HG03280 (cell line): Measurements from ENCODE around the gene ZNF565.
"Not testable (repeated sequence)": the region's sequence is repeated elsewhere in the genome, so short reads cannot be mapped to it uniquely, and the experiment has no call there.

Source experiments
- ATAC-seq: cut with Tn5 transposase; IDR thresholded peaks from one replicate; pipeline ENCODE4 v1.9.1; 2021; ENCODE audit warnings: mild to moderate bottlenecking, moderate library complexity; ENCODE audit not compliant: unreplicated experiment

The ZNF565 gene

GRCh38 chr19:36152019-36152351, 62.5 kb downstream of the ZNF565 start:
- ATAC-seq: no peak

DNA sequence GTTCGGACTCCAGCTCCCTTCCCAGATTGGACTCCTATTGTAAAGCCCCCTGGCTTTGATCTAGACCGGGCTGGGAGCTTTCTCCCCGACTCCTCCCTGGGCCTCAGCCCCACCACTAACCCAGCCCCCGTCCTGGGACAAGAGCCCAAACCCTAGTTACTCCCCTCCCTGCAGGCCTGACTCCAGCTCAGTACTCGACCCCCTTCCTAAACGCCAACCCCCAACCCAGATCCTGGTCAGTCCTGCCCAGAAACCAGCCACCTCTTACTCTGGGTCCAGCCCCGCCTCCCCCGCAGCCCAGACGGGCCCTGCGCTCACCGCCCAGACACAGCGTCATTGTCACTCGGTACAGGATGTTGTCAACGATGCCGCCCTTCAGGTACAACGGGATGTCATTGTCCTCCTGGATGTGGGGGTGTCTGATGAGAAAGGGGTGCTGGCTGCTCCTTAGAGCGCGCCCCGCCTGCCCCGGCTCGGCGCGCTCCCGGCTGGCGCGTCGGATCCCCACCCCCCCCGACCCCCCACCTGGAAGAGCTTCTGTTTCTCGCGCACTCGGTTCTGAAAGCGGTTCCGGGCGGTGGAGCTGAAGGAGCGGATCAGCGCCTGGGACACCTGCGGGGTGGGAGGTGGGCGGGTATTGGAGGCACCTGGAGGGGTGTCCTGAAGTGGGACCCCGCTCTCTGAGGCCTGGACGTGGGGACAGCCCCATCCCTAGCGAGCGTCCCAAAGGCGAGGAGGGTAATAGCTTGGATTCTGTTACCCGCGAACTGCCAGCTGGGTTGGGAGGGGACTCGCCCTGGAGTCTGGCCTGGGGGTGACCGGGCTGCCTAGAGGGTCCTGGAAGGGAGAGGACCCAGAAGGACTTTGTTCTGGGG, 63.1 kb downstream of the ZNF565 start:
- no peak for ATAC-seq

DNA sequence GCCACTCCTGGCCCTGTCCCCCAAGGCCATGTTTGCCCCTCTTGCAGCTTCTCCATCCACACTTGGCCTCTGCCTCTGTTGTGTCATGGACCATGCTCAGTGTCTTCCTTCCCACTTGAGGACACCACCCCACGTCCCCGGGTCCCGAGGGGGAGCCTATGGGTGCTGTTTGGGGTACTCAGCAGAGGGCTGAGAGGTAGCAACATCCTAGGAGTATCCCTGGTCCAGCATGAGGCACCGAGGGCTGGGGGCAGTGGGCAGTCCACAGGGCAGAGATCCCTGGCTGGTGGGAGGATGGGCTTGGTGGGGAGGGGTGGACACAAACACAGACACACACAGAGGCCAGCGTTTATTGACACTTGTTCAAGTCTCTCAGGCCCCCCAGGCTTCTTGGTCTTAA, 63.9 kb downstream of the ZNF565 start:
- ATAC-seq: no peak

DNA sequence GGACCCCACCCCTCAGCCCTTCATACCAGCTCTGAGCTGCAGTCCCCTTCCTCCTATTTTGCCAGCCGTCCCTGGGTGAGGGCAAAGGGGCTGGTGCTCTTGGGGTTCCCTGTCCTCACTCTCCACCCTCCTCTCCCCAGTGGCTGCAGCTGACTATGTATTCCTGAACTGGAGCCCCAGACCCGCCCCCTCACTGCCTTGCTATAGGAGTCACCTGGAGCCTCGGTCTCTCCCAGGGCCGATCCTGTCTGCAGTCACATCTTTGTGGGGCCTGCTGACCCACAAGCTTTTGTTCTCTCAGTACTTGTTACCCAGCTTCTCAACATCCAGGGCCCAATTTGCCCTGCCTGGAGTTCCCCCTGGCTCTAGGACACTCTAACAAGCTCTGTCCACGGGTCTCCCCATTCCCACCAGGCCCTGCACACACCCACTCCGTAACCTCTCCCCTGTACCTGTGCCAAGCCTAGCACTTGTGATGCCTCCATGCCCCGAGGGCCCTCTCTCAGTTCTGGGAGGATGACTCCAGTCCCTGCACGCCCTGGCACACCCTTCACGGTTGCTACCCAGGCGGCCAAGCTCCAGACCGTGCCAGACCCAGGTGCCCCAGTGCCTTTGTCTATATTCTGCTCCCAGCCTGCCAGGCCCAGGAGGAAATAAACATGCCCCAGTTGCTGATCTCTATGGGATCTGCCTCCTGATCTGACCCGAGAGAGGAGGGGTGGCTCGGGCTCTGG, 64.6 kb downstream of the ZNF565 start:
- no peak for ATAC-seq

GRCh38 chr19:36144624-36145023, 69.8 kb downstream of the ZNF565 start:
- no peak for ATAC-seq

GRCh38 chr19:36142496-36142895, 72.0 kb downstream of the ZNF565 start:
- ATAC-seq: no peak

DNA sequence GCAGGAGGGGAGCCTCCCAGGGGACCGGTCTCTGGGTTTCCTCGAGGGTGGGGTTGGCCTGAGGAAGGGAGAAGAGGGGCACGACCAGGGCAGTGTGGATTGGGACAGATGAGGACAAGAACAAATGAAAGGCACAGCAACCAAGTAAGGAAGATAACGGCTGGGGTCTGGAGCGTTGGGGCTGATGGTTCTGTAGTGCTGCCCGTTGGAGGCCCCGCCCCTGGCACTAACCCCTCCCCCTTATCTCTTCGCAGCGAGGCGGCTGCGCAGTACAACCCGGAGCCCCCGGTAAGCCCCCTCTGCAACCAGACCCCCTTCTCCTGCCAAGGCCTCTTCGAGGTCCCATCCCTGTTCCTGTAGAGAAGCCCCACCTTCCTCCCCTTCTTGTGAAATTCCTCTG, 72.4 kb downstream of the ZNF565 start:
- ATAC-seq: no peak

- ATAC-seq: peak; percentile 65
Measured at GRCh38 chr19:36141039-36141927, 73.2 kb downstream of the ZNF565 start.

DNA sequence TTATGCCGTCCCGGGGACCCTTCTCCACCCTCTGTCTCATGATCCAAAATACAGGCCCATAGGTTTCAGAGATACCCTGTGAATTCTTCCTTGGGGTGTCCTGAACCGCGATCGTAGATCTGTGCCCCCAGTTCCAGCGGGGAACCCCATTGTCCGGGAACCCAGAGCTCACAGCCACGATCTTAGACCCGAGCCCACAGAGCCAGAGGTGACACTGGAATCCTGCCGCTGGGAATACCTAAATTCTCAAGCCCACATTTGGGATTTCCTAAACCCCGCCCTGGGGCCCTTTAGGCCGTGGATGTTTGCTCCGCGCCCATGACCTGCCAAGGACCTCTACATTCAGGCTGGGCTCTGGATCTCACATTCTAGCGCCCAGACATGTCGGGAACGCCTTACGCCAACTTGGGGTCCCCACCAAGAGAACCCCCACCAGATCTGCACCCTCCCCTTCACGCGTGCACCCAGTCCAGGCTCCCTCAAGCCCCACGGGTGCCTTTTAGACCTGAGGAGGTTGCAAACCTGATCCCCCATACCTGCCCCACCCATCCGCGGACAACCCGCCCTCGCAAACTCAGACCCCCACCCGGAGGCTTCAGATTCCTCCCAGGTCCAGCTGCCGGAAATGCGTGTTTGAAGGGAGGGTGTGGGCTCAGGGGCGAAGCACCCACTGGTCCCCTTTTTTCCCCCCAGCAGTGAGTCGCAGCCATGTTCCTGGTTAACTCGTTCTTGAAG, 74.0 kb downstream of the ZNF565 start:
- peak; percentile 9 for ATAC-seq

GRCh38 chr19:36139473-36140303, 74.8 kb downstream of the ZNF565 start, which contains the start of gene CAPNS1:
Gene CAPNS1 (plus strand): TSS chr19:36140066. CDS start chr19:36141012, 946 bp downstream.
- ATAC-seq: peak; percentile 81

GRCh38 chr19:36139120-36139472, 75.4 kb downstream of the ZNF565 start:
- ATAC-seq: no peak

- ATAC-seq: no peak
Measured at GRCh38 chr19:36136964-36137686, 77.3 kb downstream of the ZNF565 start.

DNA sequence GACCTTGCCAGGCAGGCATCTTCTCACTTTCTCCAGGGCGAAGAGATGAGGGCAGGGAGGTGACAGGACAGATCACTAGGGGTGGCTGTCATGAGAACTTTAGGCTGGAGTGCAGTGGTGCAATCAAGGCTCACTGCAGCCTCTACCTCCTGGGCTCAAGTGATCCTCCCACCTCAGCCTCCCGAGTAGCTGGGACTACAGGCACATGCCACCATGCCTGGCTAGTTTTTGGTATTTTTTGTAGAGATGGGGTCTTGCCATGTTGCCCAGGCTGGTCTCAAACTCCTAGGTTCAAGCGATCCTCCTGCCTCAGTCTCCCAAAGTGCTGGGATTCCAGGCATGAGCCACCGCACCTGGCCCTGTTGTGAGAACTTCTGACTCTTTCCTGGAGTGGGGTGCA, 79.6 kb downstream of the ZNF565 start:
- not testable (repeated sequence) for ATAC-seq
